ENCODE data around the gene ARL13B. TPM values are rescaled to one million over a fixed set of nuclear protein-coding genes. Genes with fewer than 3 reads are reported as not detected.
"Not testable (repeated sequence)": the region's sequence is repeated elsewhere in the genome, so short reads cannot be mapped to it uniquely, and the experiment has no call there.

ARL13B gene
- total RNA-seq, 1 donor from 2014 or later: 10.9 TPM

DNA sequence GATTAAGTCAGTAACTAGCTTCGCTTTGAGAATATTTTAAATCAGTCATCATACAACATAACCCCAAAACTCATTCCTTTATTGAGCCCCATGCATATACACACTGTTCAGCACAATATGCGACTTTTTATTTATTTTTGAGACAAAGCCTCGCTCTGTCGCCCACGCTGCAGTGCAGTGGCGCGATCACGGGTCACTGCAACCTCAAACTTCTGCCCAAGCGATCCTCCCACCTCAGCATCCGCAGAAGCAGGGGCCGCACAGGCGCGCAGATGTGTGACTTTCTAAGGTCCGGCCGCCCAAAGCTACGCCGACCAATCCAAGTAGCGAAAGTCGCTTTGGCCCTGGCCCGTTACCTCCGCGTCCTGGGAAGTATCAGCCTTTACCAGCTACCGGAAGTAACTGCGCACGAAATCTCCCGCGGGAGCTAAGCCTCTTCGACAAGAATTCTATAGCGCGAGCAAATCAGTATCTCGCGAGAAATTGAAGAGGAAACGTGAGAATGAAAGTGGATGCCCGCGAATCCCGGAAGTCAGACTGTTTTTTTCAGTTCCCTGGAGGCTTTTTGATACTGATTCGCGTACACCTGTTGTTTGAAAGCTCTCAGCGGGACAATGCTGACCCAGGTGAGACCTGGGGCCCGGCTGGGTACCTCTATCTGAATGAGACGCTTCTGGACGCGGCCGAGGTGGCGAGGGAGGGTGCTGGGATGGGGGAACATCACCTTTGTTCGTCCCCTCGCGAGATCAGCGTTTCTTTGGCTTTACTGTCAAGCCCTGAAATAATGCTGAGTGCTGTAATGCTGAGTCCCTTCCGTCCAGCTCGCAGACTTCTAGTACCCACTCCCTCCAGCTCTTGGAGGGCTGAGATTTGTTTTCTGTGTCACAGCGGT lies 82.8 kb downstream of the ARL13B start, which contains the start of the genes DHFR2 and NSUN3:
DHFR2 (minus strand) TSS at position 404 of the 892 bp plus-strand sequence. CDS start 1,405 bp downstream, outside the sequence.
NSUN3 (plus strand) TSS at position 549 of the 892 bp plus-strand sequence; CDS start at position 615, 66 bp downstream.
- peak; percentile 98 for DNase-seq (ENCODE audit: low read depth in 2 of 2)

DNA sequence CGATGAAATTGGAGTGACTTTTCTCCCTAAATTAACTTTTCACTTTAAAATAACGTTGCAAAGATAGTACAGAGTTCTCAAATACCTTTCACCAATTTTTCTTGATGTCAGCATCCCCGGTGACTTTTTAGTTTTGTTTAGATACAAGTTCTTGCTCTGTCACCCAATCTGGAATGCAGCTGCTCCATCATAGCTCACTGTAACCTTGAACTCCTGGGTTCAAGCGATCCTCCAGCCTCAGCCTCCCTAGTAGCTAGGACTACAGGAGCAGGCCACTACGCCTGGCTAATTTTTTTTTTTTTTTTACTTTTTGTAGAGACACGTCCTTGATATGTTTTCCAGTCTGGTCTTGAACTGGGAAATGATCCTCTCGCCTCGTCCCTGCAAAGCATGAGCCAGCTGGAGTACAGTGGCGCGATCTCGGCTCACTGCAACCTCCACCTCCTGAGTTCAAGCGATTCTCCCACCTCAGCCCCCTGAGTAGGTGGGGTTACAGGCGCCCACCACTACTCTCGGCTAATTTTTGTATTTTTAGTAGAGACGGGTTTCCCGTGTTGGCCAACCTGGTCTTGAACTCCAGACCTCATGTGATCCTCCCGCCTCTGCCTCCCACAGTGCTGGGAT lies 83.7 kb downstream of the ARL13B start:
- DNase-seq (ENCODE audit: low read depth in 2 of 2): peak; percentile 14 to 22

DNA sequence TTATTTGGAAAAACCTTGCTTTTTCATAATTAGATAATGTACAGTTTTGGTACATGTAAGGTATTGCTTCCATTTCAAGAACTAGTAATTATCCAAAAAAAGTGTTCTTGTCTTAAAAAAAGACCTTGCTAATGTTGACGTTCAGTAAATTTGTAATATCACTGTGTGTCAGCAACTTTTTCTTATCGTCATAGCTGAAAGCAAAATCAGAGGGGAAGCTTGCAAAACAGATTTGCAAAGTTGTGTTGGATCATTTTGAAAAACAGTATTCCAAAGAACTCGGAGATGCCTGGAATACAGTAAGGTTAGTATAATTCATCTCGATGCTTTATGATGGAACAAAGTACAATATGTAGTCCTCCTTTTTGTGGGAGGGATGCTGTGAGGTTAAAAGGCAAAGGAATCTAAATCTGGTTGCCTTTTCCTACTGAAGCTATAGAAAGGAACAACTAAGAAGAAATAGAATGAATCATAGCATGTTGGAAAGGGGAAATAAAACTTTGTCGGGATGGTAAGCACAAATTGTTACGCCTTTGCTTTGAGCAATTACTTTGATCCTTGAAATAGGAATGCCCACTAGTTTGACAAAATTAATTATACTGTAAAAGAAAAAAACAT lies 84.4 kb downstream of the ARL13B start:
- DNase-seq (ENCODE audit: low read depth in 2 of 2): no peak

DNA sequence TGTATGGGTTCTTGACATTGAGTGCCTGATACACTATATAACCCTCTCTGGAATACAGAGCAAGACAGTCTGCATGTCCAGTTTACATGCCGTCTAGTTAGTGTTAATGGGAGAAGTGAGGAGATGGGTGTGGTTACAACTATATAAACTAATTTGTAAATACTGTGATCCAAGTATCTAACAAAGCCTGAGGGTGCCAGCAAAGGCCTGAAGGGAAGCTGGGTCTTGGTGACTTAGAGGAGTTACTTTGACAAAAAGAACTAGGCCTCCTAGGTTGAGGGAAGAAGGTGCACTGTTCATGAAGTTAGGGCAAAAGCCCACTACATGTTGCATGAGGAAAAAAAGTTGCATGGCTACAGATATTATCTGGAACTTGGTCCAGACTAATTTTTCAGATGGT lies 85.2 kb downstream of the ARL13B start:
- DNase-seq (ENCODE audit: low read depth in 2 of 2): no peak

DNA sequence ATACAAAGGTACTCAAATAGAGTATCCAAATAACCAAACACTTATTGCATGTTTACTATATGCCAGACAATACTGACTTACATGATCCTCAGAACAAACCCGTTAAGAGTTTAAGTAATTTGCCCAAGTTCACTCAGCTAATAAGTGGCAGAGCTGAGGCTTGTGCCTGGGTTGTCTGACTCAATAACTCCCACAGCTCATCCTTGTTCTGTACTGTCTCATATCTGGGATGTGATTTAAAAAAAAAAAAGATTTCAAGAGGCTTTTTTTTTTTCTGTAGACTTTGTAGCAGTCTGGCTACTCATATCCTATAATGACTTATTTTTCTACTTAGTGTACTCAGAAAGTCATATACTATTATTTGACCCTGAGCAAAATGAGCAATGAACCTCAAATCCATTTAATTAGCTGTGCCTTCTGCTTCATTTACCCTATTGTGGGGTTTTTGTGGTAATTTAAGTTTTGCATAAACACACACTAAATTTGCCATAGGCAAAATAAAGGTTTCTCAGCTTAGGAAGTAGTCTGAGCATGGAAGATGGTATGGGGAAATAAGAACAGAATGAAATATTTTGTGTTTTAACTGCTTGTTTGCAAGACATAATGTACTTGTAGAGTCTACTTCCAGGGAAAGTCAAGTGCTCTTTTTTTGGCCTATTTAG lies 86.0 kb downstream of the ARL13B start:
- DNase-seq (ENCODE audit: low read depth in 2 of 2): no peak

DNA sequence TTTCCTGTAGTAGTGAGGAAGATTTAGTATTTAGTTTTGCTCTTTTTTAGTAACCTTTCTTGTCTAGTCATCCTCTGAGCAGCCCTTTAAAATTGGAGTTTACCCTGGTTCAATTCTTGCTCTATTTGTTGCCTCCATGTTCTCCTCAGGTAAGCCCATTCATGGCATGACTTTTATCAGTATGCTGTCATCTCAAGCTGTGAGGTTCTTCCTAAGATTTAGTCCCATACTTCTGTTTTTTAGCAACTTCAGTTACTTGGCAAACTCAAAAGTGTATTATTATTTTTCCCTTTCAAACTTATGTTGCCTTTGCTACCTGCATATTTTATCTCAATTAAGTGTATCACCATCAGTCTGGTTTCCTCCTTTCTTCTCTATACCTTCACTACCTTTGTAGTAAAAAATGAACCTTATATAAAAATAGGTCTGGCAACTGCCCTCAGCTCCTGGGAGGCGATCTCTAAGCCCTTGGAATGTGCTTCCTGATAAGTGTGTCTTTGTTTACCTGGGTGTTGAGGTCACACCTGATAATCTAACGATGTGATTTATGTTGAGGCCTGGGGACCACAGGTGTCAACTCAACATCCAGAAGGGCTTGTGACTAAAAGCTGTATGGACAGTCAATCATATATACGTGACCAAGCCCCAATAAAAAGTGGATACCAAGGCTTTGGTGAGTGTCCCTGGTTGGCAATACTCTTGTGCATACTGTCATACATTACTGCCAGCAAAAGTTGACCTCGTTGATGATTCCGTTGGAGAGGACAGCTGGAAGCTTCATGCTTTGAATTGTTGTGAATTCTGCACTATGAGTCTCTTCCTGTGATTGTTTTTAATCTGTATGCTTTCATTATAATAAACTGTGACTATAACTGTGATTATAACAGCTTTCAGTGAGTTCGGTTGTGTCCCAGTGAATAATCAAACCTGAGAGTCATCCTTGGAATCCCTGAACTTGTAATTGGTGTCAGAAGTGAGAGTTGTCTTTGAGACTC lies 86.8 kb downstream of the ARL13B start:
- peak; percentile 82 to 85 for DNase-seq (ENCODE audit: low read depth in 2 of 2)

DNA sequence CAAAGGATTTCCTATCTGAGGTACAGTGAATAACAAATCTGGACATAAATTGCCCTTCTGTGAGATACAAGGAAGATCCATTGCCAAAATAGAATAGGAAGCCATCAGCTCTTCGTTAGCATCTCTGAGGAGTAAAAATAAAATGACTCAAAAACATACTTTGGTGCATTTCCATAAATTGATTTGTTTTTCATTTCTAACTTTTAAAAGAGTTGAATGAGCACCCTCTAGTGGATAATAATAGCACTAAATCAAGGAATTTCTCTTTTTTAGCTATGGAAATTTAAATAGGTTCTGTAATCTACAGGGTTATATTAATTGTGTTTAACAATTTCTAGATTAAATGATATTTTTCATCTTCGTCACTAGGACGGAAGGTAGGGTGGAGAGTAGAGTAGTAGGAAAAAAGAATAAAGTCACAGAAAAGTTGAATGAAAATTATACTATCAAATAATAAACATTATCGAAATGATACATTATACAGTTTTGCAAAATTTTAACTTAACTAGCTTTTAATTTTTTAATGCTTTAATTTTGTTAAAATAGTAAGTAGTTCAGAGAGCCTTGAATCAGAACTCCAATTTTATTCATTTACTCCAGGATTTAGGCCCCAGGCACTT lies 89.3 kb downstream of the ARL13B start:
- DNase-seq (ENCODE audit: low read depth in 2 of 2): peak; percentile 22 to 44

DNA sequence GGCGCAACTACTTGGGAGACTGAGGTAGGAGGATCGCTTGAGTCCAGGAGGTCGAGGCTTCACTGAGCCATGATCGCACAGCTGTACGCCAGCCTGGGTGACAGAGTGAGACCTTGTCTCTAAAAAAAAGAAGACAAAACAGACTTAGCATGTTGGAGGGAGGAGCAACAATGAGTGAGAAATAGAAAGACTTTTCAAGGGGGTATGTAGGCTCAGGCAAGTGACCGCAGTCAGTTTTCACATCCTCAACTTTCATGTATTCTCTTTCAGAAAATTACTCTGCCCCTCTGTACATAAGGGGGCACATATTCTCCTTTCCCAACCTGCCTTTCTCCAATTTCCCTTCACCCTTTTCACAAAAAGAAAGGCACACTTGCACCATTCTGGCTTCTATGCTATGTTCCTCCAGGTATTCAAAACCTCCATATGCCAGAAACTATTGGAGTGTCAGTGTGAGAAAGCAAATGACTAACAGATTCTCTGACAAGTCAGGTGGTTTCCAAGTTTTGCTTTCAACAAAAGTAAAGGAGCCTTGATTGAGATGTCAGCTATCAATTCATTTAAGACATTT lies 90.5 kb downstream of the ARL13B start:
- DNase-seq (ENCODE audit: low read depth in 2 of 2): no peak

DNA sequence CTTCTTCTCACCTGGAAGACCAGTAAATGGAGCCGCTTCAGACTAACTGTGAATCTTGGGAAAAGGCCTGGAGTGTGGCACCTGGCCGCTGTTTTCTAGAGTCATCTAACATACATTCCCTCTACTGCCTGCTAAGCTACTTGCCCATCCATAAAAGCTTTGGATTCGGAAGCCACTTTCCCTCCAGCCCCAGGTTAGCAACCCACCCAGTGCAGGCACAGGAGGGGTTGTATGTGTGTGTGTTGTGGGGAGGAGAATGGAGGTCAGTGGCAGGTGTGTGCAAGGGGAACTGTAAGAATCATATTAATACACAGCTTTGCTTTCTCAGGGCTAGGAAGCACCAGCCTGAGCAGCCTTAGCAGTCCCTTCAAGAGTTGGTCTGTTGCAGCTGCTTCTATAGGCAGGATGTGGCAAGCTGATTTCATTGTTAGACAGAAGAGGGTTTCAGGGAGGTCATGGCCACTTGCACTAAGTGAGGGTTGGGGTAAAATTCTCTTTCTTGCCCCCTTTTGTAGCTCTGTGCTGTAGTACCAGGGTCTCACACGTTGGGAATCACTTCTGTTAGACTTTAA lies 91.8 kb downstream of the ARL13B start:
- DNase-seq (ENCODE audit: low read depth in 2 of 2): no peak

DNA sequence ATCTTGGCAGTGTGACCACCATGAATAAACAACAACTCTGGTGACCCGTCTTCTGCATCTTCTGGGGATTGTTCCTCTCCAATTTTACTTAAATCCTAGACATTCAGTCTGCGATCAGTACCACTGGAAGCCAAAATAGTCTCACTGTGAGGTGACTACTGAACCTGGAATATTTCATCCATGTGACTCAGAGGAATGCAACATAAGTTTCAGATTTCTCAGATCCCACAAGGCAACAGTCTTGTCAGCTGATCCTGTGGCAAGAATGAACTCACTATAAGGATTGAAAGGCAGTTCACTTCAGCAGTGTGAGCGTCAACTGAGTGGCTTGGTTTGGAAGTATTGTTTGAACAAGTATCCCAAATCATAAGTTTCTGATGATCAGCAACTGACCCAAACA lies 96.1 kb downstream of the ARL13B start:
- no peak for DNase-seq (ENCODE audit: low read depth in 2 of 2)

DNA sequence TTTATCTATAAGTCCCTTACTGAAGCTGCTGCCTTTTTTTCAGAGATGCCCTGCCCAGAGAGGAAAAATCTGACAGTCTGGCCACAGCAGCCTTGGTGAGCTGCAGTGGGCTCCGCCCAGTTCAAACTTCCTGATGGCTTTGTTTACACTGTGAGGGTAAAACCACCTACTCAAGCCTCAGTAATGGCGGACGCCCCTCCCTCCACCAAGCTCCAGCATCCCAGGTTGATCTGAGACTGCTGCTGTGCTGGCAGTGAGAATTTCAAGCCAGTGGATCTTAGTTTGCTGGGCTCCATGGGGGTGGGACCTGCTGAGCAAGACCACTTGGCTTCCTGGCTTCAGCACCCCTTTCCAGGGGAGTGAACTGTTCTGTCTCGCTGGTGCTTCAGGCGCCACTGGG lies 100.6 kb downstream of the ARL13B start:
- not testable (repeated sequence) for DNase-seq (ENCODE audit: low read depth in 2 of 2)

DNA sequence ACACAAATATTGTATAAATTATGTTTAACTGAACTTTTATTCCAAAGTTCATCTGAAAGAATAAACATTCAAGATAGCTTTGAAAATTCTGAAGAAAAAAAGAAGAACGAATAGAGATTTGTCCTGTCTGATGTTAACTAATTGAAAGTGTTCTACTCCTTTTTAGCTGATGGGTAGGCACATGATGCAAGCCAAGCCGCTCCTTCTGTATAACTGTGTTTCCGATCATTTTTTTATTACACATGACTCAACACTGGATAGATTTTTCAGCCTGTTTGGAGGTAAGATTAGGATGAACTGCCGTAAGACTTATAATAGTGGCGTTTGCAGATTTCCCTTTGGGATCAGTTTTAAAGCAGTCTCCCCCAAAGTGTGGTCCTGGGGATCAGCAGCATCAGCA lies 101.9 kb downstream of the ARL13B start:
- no peak for DNase-seq (ENCODE audit: low read depth in 2 of 2)

DNA sequence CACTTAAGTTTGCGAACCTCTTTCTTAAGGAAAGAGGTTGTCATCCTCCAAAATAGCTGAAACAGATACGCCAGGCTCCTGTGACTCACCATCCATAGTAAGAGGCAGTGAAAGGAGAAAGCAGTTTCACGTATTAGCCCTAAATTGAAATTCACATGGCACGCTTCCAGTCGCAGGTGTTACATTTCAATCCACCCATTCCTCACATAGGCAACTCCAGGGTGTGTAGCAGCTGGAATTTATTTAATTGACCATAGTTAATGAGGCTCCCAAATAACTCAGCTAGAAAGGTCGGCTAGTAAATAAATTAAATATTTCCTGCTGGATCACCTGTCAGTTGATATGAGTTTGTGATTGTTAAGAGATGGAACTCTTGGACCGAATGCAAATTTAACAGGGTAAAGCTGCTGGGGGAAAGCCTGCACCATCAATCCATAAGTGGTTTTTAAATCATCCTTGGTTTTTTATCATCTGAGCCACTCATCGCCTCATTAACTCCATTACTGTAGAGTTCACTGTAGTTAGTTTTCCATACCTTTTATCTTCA lies 102.5 kb downstream of the ARL13B start:
- DNase-seq (ENCODE audit: low read depth in 2 of 2): no peak

DNA sequence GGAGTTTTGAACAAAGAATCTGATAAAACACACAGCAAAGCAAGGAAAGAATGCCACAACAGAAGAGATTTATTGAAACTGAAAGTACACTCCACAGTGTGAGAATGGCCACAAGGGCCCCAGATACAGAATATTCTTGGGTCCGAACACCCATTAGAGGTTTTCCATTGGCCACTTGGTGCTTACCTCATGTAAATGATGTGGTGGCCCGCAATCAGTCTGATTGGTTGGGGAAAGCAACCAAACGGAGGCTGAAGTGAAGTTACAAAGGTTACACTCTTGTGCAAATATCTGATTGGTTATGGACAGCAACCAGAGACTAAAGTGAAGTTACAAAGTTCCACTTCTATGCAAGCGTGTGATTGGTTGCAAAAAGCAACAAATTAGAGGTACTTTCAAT lies 103.3 kb downstream of the ARL13B start:
- DNase-seq (ENCODE audit: low read depth in 2 of 2): no peak

DNA sequence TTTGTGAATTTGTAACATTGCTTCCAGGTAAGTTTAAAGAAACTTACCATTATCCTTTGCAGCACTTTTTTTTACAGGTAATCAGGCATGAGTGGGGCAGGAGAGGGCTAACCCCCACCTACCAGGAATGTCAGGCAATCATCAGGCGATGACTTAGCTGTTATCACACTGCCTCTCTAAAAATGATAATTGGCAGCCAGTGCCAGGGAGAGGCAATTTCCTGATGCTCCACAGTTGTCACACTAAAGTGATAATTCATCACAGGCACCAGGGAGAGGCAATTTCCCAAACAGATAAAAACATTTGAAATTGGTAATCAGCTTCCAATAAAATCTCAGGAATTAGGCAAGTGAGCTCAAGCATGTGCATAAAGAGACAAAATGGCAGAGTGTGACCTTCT lies 109.2 kb downstream of the ARL13B start:
- no peak for DNase-seq (ENCODE audit: low read depth in 2 of 2)

DNA sequence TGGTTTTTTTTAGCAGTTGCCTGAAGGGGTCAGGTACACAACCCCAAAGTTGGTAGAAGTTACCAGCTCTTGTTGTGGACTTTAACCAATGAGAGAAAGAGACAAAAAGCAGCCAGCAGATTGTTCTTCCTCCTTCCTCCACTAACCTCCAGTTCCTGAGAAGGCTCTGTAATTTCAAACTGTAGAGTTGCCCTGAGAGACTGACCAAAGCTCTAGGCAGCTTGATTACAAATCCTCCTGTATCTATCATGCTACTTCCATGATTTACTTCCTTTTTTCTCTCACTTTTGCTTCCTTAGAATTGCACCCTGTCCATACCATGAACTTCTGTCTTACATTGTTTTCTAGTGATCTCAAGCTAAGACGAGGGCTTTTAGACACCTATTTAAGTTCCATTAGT lies 112.1 kb downstream of the ARL13B start:
- no peak for DNase-seq (ENCODE audit: low read depth in 2 of 2)

DNA sequence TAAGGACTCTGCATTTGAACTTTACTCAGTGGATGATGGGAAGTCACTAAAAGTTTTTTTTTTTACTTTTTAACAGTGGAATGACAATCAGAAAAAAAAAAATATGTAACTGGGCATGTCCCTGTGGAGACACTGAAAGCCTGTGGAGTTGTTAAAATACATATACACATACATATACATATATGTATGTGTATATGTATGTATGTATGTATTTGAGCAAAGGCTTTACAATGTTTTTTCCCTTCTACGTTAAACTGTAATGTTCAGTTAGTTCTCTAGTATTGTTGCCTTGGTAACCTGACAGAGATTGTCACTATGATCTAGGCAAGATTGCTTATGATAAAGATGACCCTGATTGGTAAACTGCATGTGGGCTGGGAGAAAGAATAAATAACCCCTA lies 113.2 kb downstream of the ARL13B start:
- DNase-seq (ENCODE audit: low read depth in 2 of 2): no peak

DNA sequence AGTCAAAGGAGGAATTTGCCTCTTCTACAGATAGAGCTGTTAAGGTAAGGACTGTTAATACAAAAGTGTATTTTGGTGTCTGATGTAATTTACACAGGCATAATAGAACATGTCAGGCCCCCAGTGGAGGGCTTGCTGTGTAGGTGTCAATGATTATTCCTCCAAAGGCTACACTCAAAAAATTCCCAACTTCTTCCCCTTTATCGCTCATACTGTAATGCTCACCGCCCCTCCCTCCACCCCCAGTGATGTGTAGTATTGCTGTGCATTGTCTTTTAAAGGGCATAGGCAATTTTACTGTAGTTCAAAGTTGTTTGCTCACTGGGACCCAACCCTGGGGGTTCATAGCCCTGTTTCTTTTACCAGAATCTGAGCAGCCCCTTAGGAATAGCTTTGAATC lies 115.2 kb downstream of the ARL13B start:
- no peak for DNase-seq (ENCODE audit: low read depth in 2 of 2)

DNA sequence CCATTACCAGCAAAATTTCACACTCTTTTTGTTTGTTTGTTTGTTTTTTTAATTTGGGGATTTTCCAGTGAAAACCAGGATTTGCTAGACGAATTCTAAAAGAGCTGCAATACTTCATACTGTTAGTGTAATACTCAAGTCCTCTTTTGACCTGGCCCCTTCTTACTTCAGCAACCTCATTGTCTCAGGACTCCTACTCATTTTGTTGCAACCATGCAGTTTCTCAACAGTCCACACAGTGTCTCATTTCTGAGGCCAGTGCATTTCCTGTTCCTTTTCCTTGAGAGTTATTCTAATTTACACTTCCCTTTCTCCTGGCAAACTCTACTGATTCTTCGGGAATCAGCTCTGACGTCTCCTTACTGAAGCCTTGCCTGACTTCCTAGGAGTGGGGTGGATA lies 118.5 kb downstream of the ARL13B start:
- DNase-seq (ENCODE audit: low read depth in 2 of 2): peak in 1 of 2 donors; percentile 48

Data from lung microvascular endothelial cell (primary cell).